HG03571 (cell line): ENCODE measurements around the gene C6orf120.

Source experiments
- ATAC-seq: cut with Tn5 transposase; IDR thresholded peaks from one replicate; pipeline ENCODE4 v1.9.1; 2021; ENCODE audit not compliant: unreplicated experiment

The C6orf120 gene

DNA sequence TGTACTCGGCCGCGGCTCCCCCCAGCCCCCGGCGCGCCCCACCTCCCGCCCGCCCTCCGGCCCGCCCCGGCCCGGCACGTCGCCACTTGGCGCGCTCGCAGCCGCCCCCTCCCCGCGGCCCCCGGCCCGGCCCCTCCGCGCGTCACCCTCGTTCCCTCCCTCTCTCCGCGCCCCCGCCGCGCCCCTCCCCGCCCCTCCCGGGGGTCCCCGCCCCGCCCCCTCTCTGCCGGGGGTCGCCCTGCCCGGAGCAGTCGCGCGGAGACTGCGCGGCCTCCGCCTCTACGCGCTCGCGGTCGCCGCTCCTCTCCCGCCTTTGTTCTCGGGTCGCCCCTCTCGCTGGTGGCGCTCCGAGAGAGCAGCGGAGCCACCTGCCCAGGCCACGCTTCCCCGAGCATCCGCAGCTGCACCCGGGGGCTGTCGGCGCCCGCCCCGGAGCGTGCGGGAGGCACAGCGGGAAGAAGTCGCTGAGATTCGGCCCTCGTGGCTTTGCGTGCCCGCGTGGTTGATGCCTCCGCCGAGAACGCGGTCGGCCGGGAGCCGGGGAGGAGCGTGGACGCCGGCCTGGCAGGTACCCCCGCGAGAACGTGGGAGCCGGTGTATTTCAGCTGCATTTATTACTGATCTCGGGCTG, 22.7 kb downstream of the C6orf120 start, which contains the start of gene PHF10:
Gene PHF10 (minus strand): TSS at position 7 of the 631 bp plus-strand sequence. CDS start 569 bp downstream, outside the sequence.
- ATAC-seq, result peak; percentile 45

DNA sequence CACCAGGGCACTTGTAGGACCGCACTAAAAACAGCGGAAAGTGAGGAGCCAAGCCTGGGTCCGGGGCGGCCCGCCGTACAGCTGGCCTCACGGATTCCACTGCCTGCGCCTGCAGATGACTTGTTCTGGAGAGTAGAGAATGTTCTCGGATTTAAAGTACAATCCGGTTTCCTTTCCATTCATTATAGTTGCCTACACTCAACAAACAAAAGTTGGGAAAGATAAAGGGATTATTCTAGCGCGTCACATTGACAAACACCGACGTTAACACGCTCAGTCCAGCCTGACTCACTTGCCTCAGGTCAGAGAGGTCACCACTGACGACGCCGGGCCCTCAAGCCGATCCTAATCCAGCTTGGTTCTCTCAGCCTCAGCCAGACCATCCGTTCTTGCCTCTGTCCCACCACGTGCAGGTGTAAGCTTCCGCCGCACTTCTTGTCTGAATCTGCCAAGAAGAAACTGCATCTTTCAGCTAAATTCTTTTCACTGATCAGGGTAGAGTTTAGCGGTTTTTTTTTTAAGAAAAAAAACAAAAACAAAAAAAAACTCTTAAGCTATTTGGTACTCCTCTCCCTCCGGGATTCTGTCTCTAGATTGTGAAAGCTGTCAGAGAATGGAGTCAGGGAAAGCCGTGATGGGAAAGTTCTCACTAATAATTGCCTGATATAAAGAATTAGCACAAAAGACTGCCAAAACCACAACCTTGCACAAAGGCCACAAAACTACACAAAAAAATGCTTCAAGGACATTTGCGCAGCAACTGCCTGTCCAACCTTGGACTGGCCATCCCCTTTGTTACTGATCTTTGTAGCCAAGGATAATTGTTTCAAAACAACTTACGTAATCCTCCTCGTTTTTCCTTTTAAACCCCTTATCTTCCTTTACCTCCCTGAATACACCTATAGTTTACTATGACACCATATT, 23.5 kb downstream of the C6orf120 start:
- ATAC-seq, result peak; percentile 9

DNA sequence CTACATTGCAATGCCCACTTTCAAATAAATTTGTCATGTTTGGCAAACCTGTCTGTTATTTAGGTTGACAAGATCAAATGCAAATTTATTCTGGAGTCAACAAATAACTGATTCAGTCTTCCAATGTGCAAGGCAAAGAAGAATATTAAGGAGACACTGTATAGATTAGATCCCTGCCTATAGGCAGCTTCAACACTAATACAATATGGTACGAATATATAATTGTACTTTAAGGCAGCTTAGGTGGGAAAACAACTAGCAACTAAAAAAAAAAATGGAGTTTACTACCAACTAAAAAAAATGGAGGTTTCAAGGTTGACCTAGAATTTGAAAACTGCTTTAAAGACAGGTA, 24.1 kb downstream of the C6orf120 start:
- no peak for ATAC-seq

DNA sequence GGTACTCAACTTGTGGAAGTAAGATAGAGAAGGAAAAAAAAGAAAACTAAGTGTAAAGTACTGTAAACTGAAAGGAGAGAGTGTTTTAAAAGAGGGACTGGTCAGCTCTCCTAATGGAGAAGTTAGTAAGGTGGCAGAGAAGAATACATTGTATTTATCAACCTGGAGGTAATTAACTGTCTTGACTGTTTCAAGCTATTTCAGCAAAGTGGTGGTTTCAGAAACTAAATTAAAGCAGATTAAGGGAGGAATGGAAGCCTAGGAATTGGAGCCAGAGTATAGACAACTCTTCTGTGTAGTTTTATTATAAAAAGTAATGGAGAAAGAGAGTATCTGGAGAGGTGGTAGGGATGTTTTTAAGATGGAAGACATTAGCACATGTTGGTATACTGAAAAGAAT, 25.0 kb downstream of the C6orf120 start:
- no peak for ATAC-seq

DNA sequence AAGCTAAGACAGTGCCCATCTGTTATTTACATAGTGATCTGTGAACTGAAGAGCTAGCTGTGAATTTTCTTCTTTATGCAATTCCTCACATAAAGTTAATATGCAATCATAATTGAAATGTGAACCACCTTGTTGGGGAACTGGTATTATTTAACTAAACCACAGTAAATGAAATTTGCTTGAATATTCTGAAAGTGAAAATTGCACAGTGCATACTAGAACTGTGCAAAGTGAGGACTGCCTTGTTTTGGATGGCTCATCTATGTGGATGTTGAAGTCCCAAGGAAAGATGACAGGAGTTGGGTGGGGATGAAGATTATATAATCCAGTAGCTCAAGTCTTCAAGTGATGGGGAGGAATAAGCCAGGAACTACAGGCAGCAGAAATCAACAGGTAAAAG, 28.0 kb downstream of the C6orf120 start:
- ATAC-seq, result no peak

DNA sequence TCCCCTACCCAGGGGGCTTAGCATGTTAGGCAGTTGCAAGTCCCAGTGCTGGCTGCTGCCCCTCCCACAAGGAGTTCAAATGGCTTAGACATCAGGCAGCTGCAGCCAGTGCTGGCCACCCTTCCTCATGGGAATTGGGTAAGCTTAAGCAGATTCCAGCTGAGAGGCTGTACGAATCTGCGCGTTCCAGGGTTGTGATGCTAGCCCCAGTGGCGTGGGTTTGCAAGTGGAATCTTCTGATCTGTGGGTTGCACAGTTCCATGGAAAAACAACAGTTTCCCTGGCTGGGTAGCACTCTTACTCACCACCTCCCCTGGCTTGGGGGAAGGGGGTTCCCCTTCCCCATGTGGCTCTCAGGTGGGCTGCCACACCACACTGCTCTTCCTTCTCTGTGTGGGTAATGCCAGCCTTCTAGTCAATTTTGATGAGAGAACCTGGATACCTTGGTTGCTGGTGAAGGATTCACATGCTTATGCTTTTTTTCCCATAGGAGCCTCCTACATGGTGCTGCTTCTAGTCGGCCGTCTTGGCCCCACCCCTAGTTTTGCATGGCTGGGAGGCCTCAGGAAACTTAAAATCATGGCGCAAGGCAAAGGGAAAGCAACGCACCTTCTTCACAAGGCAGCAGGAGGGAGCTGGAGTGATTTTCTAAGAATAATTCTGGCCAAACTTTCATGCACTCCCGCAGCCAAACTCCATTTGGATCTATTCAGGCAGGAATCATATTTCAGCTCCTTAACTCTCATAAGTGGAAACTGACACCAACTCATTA, 36.5 kb downstream of the C6orf120 start:
- no peak for ATAC-seq

DNA sequence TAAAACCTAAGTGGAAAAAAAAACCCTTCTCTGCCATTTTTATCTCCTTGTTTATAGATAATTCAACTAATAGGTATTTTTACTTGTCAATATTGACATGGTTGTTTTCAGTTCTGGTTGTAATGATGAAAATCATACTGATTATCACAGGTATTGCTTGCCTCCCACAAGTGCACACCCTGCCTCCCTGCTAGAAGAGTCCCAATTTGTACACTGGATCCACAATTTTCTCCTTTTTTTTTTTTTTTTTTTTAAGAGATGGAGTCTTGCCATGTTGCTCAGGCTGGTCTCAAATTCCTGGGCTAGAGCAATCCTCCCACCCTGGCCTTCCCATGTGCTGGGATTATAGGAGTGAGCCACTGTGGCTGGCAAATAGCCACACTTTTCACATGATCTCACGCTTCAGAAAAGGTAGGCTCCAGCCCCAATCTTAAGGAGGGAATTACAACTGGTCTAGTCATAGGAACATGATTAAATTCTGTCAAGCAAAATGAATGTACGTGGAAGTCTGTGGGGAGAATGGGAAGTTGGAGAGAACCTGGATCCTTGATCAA, 37.1 kb downstream of the C6orf120 start:
- ATAC-seq, result no peak

DNA sequence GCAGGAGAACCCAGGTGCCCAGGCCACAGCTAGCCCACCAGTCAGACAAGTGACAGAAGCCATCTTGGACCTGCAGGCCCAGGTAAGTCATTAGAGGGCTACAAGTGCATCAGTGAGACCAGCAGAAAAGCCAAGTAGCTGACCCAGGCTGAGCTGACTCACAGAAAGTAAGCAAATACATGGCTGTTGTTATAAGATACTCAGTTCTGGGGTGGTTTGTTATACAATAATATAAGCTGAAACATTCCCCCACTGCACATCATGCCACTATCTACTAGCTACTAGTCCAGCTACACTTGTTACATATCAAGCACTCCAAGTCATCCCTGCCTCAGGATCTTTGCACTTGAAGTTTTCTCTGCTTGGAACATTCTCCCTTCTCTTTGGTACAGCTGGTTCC, 39.4 kb downstream of the C6orf120 start:
- no peak for ATAC-seq

DNA sequence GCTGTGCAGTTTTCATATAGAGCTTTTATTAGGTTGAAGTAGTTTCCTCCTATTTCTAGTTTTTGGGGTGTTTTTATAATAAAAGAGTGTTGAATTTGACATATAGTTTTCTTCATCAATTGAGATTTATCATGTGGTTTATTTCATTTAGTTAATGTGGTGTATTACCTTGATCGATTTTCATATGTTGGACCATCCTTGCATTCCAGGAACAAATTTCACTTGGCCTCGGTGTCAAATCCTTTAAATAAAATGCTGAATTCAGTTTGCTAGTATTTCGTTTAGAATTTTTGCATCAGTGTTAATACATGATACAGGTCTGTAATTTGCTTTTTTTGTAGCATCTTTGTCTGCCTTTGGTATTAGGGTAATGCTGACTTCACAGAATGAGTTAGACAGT, 43.5 kb downstream of the C6orf120 start:
- no peak for ATAC-seq

DNA sequence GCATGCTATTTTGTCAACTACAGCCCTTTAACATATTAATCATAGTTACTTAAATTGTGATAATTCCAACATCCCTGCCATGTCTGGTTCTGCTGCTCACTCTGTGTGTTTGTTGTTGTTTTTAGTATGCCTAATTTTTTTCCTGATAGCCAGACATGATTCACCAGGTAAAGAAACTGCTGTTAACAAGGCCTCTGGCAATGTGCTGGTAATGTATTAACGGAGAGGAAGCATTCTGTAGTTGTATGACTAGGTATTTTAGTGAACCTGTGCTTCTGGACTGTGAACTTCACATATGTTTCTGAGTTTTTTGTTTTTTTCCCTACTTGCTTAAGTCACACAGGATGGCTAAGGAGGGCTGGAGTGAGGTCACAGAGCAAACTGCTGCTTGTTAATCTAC, 44.6 kb downstream of the C6orf120 start:
- no peak for ATAC-seq

DNA sequence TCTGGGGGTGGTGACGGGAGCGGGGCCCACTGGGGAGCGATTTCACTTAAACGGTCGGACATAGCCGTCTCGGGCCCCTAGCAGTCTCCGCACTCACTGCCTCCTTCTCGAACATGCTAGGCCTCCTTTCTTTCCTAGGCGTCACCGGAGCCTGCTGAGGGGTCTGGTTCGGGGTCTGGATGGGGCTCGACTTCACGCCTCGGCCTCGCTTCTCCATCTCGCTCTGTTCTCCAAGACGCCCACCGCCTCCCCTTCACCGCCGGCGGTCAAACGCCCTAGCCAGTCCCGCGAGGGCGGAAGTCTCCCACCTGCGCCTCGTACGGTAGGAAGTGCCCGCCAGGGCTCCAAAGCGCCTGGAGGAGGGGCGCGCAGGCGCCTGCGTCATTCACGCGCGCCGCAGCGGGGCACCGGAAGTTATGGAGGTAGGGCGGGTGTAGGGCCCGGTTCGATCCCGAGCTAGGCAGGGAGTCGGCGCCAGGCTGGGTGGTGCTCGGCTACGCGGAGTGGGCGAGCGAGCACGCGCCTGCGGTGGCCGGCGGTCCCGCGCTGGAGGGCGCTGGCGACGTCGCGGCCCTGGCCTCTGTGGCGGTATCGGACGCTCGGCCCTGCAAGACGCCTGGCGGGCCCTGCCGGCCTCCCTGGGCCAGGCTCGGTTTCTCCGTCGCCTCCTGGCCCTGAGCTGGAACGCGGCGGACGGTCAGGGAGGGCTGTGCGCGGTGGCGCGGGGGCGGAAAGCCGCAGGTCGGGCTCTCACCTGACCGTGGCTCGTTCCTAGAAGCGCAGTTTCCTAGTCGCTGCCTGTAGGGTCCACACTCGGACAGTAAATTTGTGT, 49.5 kb downstream of the C6orf120 start, which contains the start of the genes DYNLT2 and ERMARD:
Gene DYNLT2 (minus strand): TSS at position 331 of the 832 bp plus-strand sequence. CDS start 114 bp downstream, at position 217.
Gene ERMARD (plus strand): TSS at position 381 of the 832 bp plus-strand sequence. CDS start 36 bp downstream, at position 417.
- peak; percentile 97 for ATAC-seq

DNA sequence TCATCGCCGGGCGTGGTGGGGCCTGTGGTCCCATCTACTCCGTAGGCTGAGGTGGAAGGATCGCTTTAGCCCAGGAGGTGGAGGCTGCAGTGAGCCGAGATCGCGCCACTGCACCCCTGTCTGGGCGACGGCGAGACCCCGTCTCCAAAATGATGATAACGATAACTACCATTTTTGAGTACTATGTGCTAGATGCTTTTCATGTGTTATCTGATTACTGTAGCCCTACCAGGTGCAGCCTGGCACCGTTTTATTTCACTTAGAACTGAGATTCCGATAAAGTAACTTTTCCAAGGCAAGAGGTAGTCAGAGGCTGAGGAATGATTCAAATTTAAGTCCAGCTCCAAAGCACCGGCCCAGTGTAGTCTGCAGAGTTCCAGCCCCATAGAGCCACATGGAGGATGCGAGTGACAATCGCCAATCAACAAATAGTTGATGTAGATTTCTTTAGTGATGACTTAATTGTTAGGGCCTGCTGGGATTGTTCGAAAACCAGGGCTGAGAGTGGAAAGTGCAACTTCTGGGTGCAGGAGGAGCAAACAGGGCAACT, 50.2 kb downstream of the C6orf120 start:
- no peak for ATAC-seq
